ENCODE results near the gene RAG2. TPM values are rescaled to one million over a fixed set of nuclear protein-coding genes. Genes with fewer than 3 reads are reported as not detected.

RAG2 gene
- total RNA-seq, 1 experiment from 2014 or later = not detected

DNA sequence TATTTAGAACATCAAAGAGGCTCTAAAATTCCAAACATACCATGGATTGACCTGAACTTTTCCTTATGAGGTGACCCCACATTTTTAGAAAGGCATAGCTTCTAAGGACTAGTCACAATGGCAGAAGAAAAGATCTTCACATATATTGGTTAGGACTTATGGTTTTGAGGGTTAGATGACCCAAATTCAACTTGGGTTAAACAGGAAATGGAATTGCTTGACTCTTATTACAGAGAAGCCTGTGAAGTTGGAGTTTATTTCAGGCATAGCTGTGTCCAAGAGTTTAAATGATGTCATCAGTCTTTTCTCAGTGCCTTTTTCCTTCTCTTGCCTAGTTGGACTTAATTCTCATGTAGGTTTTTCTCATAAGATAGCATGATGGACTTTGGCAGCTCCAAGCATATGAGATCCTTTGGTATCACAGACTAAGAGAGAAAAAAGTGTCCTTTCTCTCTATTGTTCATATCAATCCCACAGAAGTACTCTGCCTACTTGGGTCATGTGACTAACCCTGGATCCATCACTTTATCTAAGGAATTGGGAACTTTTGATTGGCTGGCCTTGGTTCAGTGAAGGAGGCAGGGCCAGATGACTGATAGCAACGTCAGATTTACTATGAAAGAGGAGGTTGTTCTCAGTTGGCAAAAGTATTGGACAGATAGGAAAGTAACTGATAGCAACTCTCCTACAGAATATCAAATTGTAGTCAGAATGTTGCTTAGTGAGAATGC is 47.5 kb downstream of the RAG2 start:
- DNase-seq (ENCODE audit: low spot score) = no peak

Other genes starting within 250 kb of the RAG2 start
- 4.9 and 5.7 TPM in 2 replicates for gene TRAF6, start 88.0 kb downstream of the RAG2 start, total RNA-seq (2014; rRNA removed; shearing (Covaris generic))
- 0.05 and 0.18 TPM in 2 replicates for gene RAG1, start 30.2 kb downstream of the RAG2 start, total RNA-seq (2014; rRNA removed; shearing (Covaris generic))
- 2.2 and 6.3 TPM in 2 replicates for gene IFTAP, start 3.7 kb downstream of the RAG2 start, total RNA-seq (2014; rRNA removed; shearing (Covaris generic))

All from HT-29 (cell line).